DLD1 (cell line): ENCODE results near the gene MACO1.

Experiments used
- in situ Hi-C: cut with HindIII; loops from 2 replicates; pipeline ENCODE4 v1.10.0; 2017; ENCODE audit warnings: low sequenced_read_pairs

Gene MACO1

GRCh38 chr1:25520446-25521061 is 89.9 kb downstream of the MACO1 start:
- in situ Hi-C loops: no loop called here

- in situ Hi-C loops: no loop called here
Measured at GRCh38 chr1:25522031-25522655, 91.4 kb downstream of the MACO1 start.

- in situ Hi-C loops: no loop called here
Measured at GRCh38 chr1:25523542-25523941, 92.8 kb downstream of the MACO1 start.

GRCh38 chr1:25524568-25525360 is 94.1 kb downstream of the MACO1 start:
- in situ Hi-C loops: no loop called here

GRCh38 chr1:25525361-25525688 is 94.6 kb downstream of the MACO1 start:
- in situ Hi-C loops: no loop called here

GRCh38 chr1:25526753-25527152 is 96.1 kb downstream of the MACO1 start:
- in situ Hi-C loops: no loop called here

GRCh38 chr1:25527226-25527846 is 96.6 kb downstream of the MACO1 start:
- in situ Hi-C loops: no loop called here

- in situ Hi-C loops: no loop called here
Measured at GRCh38 chr1:25527946-25528595, 97.4 kb downstream of the MACO1 start.

GRCh38 chr1:25528881-25529517 is 98.3 kb downstream of the MACO1 start:
- in situ Hi-C loops: no loop called here

GRCh38 chr1:25529518-25530185 is 99.0 kb downstream of the MACO1 start:
- in situ Hi-C loops: no loop called here

GRCh38 chr1:25530186-25531081 is 99.7 kb downstream of the MACO1 start:
- in situ Hi-C loops: no loop called here

- in situ Hi-C loops: no loop called here
Measured at GRCh38 chr1:25531082-25531461, 100.4 kb downstream of the MACO1 start.

- in situ Hi-C loops: no loop called here
Measured at GRCh38 chr1:25532970-25533369, 102.3 kb downstream of the MACO1 start.

- in situ Hi-C loops: no loop called here
Measured at GRCh38 chr1:25533775-25534409, 103.2 kb downstream of the MACO1 start.

- in situ Hi-C loops: no loop called here
Measured at GRCh38 chr1:25534410-25534788, 103.7 kb downstream of the MACO1 start.

GRCh38 chr1:25536124-25536523 is 105.4 kb downstream of the MACO1 start:
- in situ Hi-C loops: no loop called here

GRCh38 chr1:25537153-25537831 is 106.6 kb downstream of the MACO1 start:
- in situ Hi-C loops: no loop called here

GRCh38 chr1:25538191-25538767 is 107.6 kb downstream of the MACO1 start:
- in situ Hi-C loops: no loop called here
